ENCODE data around the gene NOS1AP. TPM values are rescaled to one million over a fixed set of nuclear protein-coding genes. Genes with fewer than 3 reads are reported as not detected.

The NOS1AP gene
- polyA plus RNA-seq, 3 donors = 0.12 TPM; not detected in 2

DNA sequence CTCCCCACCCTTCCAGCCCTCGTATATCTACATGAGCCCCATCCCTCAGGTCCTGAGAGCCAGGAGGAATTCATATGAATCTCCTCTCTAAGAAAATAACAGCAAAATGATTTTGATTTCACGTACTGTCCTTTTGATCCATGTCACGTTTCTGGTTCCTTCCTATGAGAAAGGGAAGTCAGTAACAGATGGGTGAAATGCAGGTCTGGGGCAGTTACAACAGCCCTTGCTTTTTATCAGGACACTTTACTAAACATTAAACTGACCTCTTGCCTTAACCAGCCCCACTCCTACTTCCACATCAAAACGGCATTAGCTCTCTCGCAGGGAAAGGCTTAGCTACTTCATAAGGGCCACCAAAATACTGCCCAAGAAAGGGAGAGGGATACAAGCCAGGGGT is 248.1 kb downstream of the NOS1AP start:
- peaks cover 10 to 14% of the 10 kb centered on the region in 2 donors for H3K4me1 ChIP-seq (ENCODE audit: control insufficient read depth in 1 of 2, insufficient read depth in 2 of 2, low read length in 2 of 2)
- peak; percentile 6 to 17 (median 16) for DNase-seq
- H3K27ac ChIP-seq (ENCODE audit: low read depth in 1 of 2, low read length in 2 of 2) = no peak overlapping the region
- H3K36me3 ChIP-seq (replicated peaks in 1 of 2; ENCODE audit: control insufficient read depth in 1 of 2, insufficient read depth in 2 of 2, low read length in 2 of 2) = no peaks in the 10 kb centered on the region
- H2AFZ ChIP-seq (ENCODE audit: insufficient read depth, low read depth, low read length, poor library complexity, severe bottlenecking) = peak overlapping the region; percentile 4
- H4K20me1 ChIP-seq (ENCODE audit: insufficient read depth, low read length) = no peaks in the 10 kb centered on the region
- peaks cover 27% of the 10 kb centered on the region for H3K4me1 Mint-ChIP-seq
- H3K27me3 ChIP-seq (ENCODE audit: control insufficient read depth in 2 of 2, insufficient read depth in 2 of 2, low read length in 2 of 2) = no peaks in the 10 kb centered on the region
- peaks cover 0 to 2% of the 10 kb centered on the region in 2 donors for H3K36me3 Mint-ChIP-seq
- no peak overlapping the region for H3K4me2 ChIP-seq (replicated peaks; ENCODE audit: extremely low read depth, low read length, poor library complexity, severe bottlenecking)
- H3K27ac Mint-ChIP-seq = peak overlapping the region in 3 of 7 donors; percentile 36 to 85 (median 37)
- peaks cover 0 to 4% (median 2%) of the 10 kb centered on the region in 3 donors for H3K27me3 Mint-ChIP-seq (ENCODE audit: low read depth in 3 of 3)
- H3K9me3 Mint-ChIP-seq = peaks cover 0 to 2% (median 0%) of the 10 kb centered on the region in 7 donors
- no peak overlapping the region for H3K4me3 Mint-ChIP-seq
- no peaks in the 10 kb centered on the region for H3K79me2 ChIP-seq (ENCODE audit: insufficient read depth, low read length)
- intact Hi-C loops (cut with micrococcal nuclease) = loop anchor here in 1 of 2 donors (10.0 kb wide), 1 partner anchor 107 kb away; no protein-coding TSS in a partner anchor
- WGBS (ENCODE audit: insufficient coverage) = 20% methylated on average over 1 of the region's 5 CpGs
- H3K4me3 ChIP-seq (replicated peaks in 1 of 3; ENCODE audit: low read depth in 2 of 3, low read length in 3 of 3) = no peak overlapping the region
- TF ChIP-seq, protein P1, sequence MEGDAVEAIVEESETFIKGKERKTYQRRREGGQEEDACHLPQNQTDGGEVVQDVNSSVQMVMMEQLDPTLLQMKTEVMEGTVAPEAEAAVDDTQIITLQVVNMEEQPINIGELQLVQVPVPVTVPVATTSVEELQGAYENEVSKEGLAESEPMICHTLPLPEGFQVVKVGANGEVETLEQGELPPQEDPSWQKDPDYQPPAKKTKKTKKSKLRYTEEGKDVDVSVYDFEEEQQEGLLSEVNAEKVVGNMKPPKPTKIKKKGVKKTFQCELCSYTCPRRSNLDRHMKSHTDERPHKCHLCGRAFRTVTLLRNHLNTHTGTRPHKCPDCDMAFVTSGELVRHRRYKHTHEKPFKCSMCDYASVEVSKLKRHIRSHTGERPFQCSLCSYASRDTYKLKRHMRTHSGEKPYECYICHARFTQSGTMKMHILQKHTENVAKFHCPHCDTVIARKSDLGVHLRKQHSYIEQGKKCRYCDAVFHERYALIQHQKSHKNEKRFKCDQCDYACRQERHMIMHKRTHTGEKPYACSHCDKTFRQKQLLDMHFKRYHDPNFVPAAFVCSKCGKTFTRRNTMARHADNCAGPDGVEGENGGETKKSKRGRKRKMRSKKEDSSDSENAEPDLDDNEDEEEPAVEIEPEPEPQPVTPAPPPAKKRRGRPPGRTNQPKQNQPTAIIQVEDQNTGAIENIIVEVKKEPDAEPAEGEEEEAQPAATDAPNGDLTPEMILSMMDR (IDR thresholded peaks at IDR 0.05) = no peak
- H3K9me3 ChIP-seq (replicated peaks in 1 of 2; ENCODE audit: control insufficient read depth in 1 of 2, insufficient read depth in 1 of 2, low read length in 2 of 2) = no peaks in the 10 kb centered on the region
- no peak overlapping the region for H3K9ac ChIP-seq (ENCODE audit: insufficient read depth, low read length, poor library complexity, severe bottlenecking)

DNA sequence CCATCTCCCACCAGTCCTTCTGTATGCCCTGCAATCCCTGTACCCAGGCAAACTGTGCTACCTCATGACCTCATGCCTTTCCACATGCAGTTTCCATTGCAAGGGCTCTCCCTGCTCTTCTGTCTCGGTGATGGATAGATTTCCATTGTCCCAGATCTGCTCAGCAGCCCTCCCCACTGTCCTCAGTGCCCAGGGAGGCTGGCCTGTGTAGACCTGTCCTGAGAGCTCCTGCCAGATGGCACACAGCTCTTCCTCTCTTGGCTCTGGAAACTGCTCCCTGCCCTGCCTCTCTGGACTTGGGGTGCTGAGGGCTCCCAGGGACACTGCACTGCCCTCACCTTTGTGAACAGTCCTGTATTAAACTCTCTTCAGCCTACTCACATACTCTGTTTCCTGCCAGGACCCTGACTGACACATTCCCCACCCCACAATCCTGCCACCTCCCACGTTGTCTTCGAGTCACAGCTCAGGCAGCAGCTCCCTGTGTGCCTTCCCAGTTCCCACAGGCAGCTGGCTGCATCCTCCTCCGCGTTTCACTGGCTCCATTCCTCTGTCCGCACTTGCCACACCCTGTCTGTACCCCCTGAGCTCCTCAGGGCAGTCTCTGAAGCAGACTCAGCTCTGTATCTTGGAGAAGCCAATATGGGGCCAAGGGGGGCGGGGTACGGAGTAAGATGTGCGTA is 250.1 kb downstream of the NOS1AP start:
- Histone ChIP-seq H3K27ac (ENCODE audit: low read depth in 1 of 2, low read length in 2 of 2) (no peak overlapping the region), H3K4me1 (ENCODE audit: control insufficient read depth in 1 of 2, insufficient read depth in 2 of 2, low read length in 2 of 2) (peaks cover 10 to 14% of the 10 kb centered on the region in 2 donors), H2AFZ (ENCODE audit: insufficient read depth, low read depth, low read length, poor library complexity, severe bottlenecking) (no peak overlapping the region), H3K79me2 (ENCODE audit: insufficient read depth, low read length) (no peaks in the 10 kb centered on the region), H3K4me3 (replicated peaks in 1 of 3; ENCODE audit: low read depth in 2 of 3, low read length in 3 of 3) (no peak overlapping the region), H3K36me3 (replicated peaks in 1 of 2; ENCODE audit: control insufficient read depth in 1 of 2, insufficient read depth in 2 of 2, low read length in 2 of 2) (no peaks in the 10 kb centered on the region), H3K27me3 (ENCODE audit: control insufficient read depth in 2 of 2, insufficient read depth in 2 of 2, low read length in 2 of 2) (no peaks in the 10 kb centered on the region), H3K4me2 (replicated peaks; ENCODE audit: extremely low read depth, low read length, poor library complexity, severe bottlenecking) (no peak overlapping the region), H4K20me1 (ENCODE audit: insufficient read depth, low read length) (no peaks in the 10 kb centered on the region), H3K9me3 (replicated peaks in 1 of 2; ENCODE audit: control insufficient read depth in 1 of 2, insufficient read depth in 1 of 2, low read length in 2 of 2) (no peaks in the 10 kb centered on the region), H3K9ac (ENCODE audit: insufficient read depth, low read length, poor library complexity, severe bottlenecking) (no peak overlapping the region)
- no peak overlapping the region for H3K4me3 Mint-ChIP-seq
- H3K36me3 Mint-ChIP-seq = no peaks in the 10 kb centered on the region
- intact Hi-C loops (cut with micrococcal nuclease) = loop anchor here in 1 of 2 donors (10.0 kb wide), 1 partner anchor 105 kb away; no protein-coding TSS in a partner anchor
- DNase-seq = no peak
- peaks cover 2 to 3% (median 2%) of the 10 kb centered on the region in 3 donors for H3K27me3 Mint-ChIP-seq (ENCODE audit: low read depth in 3 of 3)
- TF ChIP-seq, protein P1 (IDR thresholded peaks at IDR 0.05) = no peak
- peaks cover 0 to 1% (median 0%) of the 10 kb centered on the region in 7 donors for H3K9me3 Mint-ChIP-seq
- H3K27ac Mint-ChIP-seq = peak overlapping the region in 2 of 7 donors; percentile 62 to 78
- 89% methylated on average over 9 of the region's 9 CpGs for WGBS (ENCODE audit: insufficient coverage)
- peaks cover 31% of the 10 kb centered on the region for H3K4me1 Mint-ChIP-seq
